GM20000 (cell line): Measurements from ENCODE around the gene U2AF1L4.

Experiments used
- DNase-seq: peaks from one replicate; pipeline ENCODE4 v3.0.0; 2012; ENCODE audit warnings: low spot score
- CTCF ChIP-seq: IDR thresholded peaks from 2 replicates; pipeline ENCODE4 v1.5.1; 2012; ENCODE audit warnings: mild to moderate bottlenecking, control low read depth; ENCODE audit errors: extremely low read depth, missing control alignments

The U2AF1L4 gene

GRCh38 chr19:35784503-35785338 lies 39.5 kb upstream of the U2AF1L4 start:
- TF ChIP-seq CTCF: no peak
- no peak for DNase-seq

GRCh38 chr19:35783469-35784434 lies 38.5 kb upstream of the U2AF1L4 start:
- DNase-seq: no peak

GRCh38 chr19:35782589-35782988 lies 37.4 kb upstream of the U2AF1L4 start:
- TF ChIP-seq CTCF: no peak
- no peak for DNase-seq

More at GRCh38 chr19:35783469-35784434, 38.5 kb upstream of the U2AF1L4 start:
- TF ChIP-seq CTCF: no peak

- no peak for TF ChIP-seq CTCF
- DNase-seq: no peak
These were observed 36.4 kb upstream of the U2AF1L4 start for GRCh38 chr19:35781650-35782049.

GRCh38 chr19:35780717-35781116 lies 35.5 kb upstream of the U2AF1L4 start:
- TF ChIP-seq CTCF: no peak
- no peak for DNase-seq

GRCh38 chr19:35780058-35780457 lies 34.8 kb upstream of the U2AF1L4 start:
- TF ChIP-seq CTCF: no peak
- DNase-seq: no peak

- DNase-seq: no peak
- no peak for TF ChIP-seq CTCF
These were observed 33.8 kb upstream of the U2AF1L4 start for GRCh38 chr19:35779033-35779432.
